GM19455 (cell line): ENCODE measurements around the gene ESPNL.

Source experiments
- ATAC-seq: cut with Tn5 transposase; IDR thresholded peaks from one replicate; pipeline ENCODE4 v1.9.1; 2021; ENCODE audit not compliant: unreplicated experiment

ESPNL gene

DNA sequence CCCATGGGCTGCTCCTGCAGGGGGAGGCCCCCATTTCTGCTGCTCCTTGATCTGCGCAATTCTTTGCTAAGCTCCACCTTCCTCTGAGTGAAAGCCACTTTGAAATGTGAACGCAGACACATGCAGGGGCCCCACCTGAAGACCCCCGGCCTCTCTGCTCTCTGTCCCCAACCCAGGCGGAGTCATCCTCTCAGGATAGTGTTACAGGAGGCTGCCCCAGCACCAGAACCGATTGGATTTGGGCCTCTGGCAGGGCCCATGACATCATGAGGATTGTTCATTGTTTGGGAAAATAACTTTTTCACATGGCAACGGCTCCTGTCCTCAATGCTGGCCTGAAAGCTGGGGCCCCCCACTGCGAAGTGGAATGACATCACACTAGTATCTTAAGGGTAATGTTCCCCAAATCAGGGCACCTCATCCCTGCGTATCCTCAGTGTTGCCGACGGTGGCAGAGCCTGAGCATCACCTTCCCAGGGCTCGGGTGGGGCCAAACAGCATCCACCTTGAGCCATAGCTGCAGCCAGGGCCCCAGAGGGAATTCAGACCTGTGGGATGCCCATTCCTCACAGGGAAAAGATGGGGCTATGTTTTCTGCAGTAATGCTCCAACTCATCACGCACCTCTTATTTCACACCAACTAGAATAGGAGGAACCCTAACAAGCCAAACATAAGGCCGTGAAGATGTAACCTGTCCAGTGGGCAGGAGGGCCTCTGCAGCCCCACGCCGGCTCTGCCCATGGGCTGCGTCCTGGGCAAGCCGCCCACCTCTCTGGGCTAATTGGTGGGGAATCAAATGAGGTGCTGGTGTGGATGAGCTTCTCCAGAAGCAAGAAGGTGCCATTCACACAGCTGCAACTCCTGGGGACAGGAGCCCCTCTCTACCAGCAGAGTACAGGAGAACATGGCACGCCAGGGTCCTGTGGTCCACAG, 55.9 kb downstream of the ESPNL start:
- no peak for ATAC-seq

DNA sequence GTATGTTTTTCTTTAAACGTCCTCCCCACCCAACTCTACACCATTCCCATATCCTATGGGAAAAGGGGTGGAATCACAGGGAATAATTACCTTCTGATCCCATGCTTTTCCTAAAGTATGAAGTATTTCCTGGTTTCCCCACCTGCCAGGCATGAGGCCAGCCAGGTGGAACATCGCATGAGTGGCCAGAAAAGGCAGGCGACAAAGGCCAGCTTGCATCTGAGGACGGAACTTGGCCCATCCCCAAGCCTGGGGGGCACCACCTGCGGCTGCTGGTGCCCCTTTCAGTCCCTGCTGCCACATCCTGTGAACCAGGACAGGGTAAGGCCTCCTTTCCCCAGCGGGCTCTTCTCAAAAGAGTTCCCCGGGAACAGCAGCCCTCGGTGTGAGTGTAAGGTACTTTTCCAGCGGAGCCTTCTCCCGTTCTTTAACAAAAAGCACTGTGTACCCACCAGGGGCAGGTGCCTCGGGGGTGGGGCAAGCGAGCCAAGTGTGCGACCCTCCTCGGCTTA, 57.4 kb downstream of the ESPNL start:
- no peak for ATAC-seq

DNA sequence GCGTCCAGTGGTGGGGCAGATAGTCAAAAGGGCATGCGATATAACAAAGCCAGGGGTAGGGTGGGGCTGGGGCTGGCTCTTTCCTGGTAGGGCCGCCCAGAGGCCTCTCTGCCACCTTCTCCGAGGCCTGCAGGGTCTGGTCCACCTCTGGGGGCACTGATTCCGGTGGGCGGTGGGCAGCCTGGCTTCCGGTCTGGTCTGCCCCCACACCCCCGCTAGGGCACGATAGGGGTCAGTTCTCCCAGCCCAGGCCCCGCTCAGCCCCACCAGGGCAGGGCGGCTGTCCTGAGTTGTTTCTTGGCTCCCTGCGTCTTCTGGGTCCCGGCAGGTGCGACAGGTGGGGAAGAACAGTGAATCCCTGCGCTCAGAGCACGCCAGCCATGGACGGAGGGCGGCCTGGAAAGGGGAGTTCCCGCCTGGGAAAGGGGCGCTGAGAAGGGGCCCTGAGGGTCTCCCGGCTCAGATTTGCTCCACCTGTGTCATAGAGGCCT, 57.9 kb downstream of the ESPNL start:
- no peak for ATAC-seq

DNA sequence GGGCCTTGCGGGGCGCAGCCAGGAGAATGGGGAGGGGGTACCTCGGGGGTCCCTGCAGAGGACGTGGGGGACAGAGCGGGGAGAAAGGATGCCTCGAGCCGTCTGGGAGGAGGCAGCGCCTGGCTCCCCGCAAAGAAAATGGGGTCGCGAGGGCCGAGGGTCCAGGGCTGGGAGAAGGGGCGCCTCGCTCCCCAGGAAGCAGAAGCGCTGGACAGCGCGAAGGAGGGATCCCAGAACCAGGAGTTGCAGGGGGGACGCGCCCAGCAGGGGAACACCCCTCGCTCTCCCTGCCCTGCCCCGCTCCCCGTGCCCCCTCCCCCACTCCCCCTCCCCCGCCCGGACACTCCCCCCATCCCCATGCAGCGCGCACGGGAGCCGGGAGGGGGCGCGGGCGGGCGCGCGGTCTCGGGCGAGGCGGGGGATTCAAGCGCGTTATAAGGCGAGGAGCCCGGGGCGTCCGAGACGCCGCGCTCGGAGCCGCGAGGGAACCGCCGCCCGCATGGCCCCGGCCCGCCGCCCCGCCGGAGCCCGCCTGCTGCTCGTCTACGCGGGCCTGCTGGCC, 58.5 kb downstream of the ESPNL start, which contains the start of gene ERFE:
Gene ERFE, plus strand, starts transcription at position 462 of the 562 bp plus-strand sequence. Its CDS starts 38 bp downstream, at position 500.
- no peak for ATAC-seq

DNA sequence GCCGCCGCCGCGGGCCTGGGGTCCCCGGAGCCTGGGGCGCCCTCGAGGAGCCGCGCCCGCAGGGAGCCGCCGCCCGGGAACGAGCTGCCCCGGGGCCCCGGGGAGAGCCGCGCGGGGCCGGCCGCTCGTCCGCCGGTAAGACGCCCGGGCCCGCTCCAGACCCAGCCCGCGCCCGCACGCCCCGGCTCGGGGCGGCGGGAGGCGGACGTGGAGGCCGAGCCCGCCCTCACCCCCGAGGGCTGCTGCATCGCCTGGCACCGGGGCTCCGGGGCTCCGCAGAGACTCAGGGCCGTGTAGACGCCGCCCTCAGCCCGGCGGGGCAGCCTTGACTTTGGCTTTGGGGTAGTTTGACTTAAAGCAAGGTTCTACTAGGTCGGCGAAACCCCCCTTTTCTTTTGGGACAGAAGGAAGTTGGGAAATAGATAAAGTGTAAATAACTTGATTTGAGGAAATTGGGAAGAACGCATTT, 59.0 kb downstream of the ESPNL start:
- no peak for ATAC-seq

DNA sequence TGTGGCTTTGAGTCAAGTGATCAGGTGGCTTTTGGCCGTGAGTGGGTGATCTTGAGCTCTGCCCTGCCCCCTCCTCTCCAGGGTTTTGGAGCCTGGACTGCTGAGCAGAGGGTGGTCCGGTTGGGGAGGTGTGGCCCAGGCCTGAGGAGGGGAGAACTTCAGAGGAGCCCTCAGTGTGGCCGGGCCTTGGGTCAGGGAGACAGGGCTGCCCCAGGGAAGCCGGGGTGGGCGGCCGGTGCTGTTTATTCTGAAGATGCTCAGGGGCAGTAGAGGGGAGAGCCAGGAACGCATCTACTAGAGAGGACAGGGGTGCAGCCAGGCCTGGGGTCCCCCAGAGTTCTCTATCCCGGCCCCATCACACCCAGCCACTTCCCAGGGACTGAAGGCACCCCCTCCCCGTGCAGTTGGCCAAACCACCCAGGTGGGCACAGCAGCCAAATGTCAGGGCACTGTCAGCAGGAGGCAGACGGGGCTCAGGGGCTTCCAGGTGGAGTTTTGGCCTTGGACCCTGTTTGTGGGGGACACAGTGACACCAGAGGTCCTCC, 59.6 kb downstream of the ESPNL start:
- ATAC-seq, result no peak

DNA sequence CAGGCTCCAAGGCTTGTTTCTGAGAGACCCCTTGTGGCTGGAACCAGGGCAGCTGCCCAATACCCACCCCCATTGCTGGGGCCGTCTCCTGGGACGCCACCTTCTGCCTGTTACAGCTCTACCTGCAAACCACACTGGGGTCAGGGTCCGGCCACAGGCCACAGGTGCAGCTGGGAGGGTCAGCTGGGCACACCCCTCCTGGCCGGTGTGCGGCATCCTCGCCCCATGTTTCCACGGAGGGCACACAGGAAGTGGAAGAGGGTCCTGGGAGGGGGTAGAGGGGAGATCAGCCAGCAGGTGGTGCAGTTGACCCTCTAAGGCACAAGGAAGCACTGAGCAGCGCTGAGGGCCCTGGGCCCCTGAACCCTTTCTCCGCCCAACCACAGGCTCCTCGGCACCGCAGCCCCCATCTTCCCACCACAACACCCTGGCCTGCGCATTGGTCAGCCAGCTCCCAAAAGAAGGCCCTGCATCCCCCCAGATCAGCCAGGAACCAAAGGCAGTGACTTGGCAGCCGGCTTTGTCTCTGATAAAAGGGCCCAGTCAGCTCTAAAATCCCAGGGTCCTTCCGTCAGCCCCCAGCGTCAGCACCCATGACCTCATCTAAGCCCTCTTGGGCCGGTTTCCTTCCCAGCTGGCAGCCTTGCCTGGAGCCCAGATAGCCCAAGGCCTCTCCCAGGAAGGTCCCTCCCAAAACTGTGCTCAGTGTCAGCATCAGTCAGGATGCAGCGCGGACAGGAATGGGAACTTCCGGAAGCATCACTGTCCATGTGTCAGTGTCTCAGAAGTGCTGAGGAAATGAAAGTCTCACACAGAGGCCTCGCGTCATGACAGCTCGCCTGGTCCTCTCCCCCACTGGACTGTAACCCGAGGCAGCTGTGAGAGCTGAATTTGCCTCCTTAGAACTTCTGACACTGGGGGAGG, 60.3 kb downstream of the ESPNL start:
- no peak for ATAC-seq

DNA sequence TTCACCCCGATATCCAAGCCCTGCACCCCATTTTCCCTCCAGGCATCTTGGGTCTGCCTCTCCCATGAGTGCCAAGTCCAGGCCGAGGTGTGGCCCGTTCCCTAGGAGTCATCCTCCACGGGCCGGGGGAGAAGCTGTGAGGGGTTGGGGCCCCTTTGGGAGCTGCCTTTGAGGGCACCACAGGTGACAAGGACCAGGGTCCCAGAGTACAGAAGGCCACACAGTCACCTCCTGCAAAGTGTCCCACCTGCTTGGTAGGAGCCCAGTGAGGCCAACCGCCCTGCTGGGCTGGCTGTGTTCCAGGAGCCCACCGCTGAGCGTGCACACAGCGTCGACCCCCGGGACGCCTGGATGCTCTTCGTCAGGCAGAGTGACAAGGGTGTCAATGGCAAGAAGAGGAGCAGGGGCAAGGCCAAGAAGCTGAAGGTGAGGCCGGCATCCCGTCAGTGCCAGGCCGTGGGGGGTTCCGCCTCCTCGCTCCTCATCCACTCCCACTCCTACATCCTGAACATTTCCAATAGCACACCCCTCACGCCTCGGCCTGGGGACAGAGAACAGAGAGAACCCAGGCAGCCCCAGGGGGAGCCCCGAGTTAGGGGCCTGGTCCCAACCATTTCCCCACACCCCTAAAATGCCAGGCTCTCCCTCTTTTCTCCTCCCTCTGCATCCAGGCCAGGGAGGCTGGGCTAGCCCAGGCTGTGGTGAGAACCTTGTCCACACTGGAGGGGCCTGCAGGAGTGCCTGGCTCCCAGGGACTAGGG, 61.3 kb downstream of the ESPNL start:
- no peak for ATAC-seq

DNA sequence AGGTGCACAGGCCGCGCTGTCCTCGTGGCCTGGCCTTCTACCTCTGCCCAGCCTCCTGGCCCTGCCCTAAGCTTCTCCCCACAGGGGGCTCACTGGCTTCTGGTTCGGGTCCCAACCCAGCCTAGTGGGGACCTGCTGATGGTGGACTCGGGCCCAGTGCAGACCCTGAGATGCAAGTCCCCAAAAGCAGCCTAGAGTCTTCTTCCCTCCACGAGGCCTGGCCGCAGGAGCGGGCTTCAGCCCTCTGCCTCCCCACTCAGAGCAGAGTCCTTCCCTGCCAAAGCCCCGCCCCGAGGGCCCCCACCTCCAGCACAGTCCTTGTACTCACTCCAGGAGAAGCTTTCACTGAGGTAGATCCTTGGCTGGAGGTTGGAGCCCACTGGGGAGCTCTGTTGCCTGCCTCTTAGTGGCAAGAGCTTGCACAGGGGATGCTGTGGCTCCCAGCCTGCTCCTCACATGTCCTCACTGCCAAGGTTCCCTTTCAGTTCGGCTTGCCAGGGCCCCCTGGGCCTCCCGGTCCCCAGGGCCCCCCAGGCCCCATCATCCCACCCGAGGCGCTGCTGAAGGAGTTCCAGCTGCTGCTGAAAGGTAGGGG, 62.2 kb downstream of the ESPNL start:
- no peak for ATAC-seq

DNA sequence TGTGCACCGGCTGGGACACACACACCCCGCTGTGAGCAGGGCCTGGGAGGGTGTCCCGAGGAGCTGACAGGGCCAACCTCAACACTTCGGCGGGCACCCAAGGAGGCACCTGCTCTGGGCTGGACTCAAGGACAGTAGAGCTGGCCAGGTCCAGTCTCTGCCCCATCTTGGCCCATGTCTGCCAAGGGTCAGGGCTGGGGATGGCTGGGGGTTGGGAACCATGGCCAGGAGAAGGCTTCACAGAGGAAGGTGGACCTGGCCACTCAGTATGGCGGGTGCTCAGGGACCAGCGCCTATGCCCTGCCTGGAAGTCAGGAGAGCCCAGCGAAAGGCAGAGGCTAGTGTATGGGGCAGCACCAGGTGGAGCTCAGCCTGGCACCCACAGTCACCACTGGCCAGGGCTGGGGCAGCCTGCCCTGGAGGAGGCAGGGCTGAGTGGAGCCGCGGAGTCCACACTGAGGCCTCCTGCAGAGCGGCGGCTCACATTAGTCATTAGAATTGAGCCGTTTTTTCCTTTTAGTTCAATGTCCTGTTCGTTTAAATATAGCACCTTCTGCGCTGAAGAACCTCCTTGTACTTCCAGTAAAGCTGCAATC, 62.8 kb downstream of the ESPNL start:
- ATAC-seq, result no peak

DNA sequence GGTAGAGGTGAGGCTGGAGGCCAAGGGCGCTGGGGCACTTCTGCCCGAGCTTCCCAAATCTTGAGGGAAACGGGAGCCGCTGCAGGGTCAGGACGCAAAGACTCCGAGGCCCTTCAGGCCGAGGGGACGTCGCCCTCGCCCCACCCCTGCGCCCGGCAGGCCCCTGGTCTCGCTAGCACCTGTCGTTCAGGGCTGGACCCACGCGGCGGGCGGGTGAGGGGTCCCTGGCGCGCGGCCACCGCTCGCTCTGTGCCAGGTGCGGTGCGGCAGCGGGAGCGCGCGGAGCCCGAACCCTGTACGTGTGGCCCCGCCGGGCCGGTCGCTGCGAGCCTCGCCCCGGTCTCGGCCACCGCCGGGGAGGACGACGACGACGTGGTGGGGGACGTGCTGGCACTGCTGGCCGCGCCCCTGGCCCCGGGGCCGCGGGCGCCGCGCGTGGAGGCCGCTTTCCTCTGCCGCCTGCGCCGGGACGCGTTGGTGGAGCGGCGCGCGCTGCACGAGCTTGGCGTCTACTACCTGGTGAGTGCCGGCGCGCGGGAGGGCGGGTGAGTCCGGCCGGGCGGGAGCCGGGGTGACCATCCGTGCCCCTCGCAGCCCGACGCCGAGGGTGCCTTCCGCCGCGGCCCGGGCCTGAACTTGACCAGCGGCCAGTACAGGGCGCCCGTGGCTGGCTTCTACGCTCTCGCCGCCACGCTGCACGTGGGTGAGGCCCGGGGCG, 63.5 kb downstream of the ESPNL start:
- no peak for ATAC-seq

DNA sequence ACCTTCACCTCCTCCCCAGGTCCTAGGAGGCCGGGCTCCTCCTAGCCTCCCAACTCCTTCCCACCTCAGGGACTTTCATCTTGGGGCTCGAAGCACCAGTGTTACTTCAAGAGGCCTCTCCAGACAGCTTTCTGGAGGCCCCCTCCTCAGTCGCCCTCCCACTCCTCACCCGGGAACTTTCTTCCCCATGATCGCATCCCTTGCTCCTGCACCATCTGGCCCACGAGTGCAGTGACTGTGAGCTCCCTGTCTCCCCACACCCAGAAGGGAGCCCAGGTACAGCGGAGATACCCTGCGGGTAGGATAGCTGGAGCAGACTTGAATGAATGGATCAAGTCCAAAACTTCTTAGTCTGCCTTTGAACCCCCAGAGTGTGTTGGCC, 64.8 kb downstream of the ESPNL start:
- ATAC-seq, result no peak

DNA sequence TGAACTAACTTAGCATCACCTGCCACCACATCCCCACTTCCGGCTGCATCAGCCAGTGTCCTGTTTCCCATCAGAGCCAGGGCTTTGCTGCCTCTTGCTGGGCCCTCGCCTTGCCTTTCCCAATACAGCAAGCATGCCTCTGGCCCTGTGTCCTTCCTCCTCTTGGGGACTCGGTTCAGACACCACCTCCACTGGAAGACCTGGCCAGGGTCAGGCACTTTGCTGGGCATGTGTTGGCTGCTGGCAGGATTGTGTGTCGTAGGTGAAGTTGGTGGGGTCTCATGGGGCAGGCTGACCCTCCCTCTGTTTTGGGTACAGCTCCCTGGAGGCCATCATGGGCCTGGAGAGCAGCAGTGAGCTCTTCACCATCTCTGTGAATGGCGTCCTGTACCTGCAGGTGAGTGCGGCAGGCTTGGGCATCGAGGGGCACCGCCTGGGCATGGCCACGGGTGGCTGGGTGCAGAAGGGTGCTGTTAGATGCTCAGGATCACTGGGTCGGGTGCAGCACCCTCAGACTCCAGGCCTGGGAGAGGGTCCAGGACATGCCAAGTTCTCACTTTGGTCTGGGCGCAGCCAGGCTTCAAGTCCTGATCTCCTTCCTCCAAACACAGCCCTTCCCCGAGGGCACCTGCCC, 65.3 kb downstream of the ESPNL start:
- ATAC-seq, result no peak

DNA sequence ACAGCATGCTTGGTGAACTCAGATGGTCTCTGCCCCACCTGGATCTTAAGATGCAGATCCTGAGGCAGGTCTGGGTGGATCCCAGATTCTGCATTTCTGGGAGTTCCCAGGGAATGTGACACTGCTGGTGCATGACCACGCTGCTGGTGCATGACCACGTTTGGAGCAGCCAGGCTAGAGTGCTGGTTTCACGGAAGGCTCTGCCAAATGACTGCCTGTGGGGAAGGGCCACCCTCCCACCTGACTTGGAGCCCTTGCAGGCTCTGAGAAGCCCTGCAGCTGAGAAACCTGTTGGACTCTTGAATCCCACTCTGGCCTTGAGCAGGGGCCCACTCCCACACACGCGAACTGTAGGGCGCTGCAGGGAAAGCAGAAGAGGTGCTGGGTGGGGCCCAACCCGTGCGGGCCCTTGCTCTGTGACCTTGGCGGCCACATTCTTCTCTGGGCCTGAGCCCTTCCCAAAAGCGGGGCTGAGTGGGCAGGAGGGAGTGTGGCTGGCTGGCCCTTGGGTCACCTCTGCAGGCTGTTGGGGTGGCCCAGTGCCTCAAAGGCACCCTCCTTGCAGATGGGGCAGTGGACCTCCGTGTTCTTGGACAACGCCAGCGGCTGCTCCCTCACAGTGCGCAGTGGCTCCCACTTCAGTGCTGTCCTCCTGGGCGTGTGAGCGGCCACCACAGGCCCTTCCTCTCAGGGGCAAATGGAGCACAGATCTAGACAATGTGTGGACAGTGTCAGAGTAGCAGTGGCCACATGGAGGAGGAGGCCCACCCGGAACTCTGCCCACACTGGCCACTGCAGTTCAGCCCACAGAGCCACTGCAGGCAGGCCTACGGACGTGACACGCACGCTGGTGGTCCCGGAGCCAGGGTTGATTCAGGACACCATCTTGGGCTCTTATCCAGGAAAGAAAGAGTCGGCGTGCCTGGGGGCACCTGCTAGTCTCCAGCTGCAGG, 66.5 kb downstream of the ESPNL start:
- no peak for ATAC-seq

DNA sequence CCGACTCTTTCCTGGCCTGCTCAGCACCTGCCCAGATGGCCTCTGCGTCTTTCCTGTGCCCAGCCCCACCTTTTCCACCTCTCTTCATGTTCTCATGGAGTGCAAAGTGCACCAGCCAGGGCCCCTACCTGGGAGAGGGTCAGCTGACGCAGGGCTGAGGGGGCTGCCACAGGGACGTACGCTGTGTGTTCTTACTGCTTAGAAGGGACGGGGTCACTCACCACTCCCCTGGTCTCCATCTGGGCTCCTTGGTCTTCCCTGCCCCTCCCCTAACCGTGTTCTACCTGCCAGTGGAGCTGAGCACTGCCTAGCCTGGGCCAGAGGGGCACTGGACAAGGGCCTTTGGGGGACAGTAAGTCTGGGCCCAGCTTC, 67.2 kb downstream of the ESPNL start:
- ATAC-seq, result no peak

DNA sequence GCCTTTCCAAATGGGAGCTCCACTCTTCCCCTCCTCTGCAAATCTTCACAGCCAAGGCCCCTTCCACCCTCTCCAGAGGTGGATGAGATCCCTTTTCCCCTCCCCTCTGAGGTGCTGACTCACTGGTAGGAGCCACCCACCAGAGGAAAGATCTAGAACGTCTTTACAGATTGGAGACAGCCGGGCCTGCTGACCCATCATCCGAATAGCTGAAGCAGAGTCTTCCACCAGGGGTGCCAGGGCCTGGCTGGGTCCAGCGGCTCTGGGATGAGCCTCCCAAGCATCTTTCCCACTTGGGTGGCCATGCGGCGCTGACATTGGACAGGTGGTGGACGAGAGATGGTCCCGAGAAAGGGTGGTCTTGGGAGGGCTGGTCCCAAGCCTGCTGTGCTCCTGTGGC, 67.6 kb downstream of the ESPNL start:
- no peak for ATAC-seq
